HCT116 (cell line): ENCODE measurements around the gene MAML1. TPM values are rescaled to one million over a fixed set of nuclear protein-coding genes. Genes with fewer than 3 reads are reported as not detected.
"Not testable (repeated sequence)": the region's sequence is repeated elsewhere in the genome, so short reads cannot be mapped to it uniquely, and the experiment has no call there.

Experiments used
- ATAC-seq: fragments of 200-7000 bp; cut with Tn5 transposase; 2 replicates; pipeline ENCODE4 v1.9.1; 2020; ENCODE audit warnings: mild to moderate bottlenecking, moderate library complexity
- BruUV-seq: library from RNA; stranded (reverse); fragments of 400-500 nt; replicated peaks from 2 replicates; lab custom pipeline; 2021; lab: Mats Ljungman, UMichigan
- CTCF ChIA-PET: fragments of 300-600 bp; sonication (Branson Sonifier 250); formaldehyde crosslinking; loops from one replicate; lab custom pipeline; 2021; ENCODE audit warnings: antibody characterized with exemption; lab: Charles Lee
- POLR2A ChIA-PET: fragments of 300-600, 350-600 bp; sonication (Branson Sonifier 250); formaldehyde crosslinking; loops from one replicate; lab custom pipeline; 2021; ENCODE audit warnings: antibody characterized with exemption; lab: Charles Lee
- RAD21 ChIA-PET, 2 experiments: fragments of 300-600 bp; sonication (Branson Sonifier 250); formaldehyde crosslinking; loops; one replicate each; lab custom pipeline; 2023; ENCODE audit warnings: low total read pairs in 2 of 2; ENCODE audit not compliant: uncharacterized antibody in 2 of 2, unreplicated experiment in 2 of 2, low non-redundant PET in 1 of 2; lab: Charles Lee
- DNase-seq: peaks from one replicate; pipeline ENCODE4 v3.0.0-alpha.2; 2010; ENCODE audit warnings: low read depth, low spot score
- H2AFZ ChIP-seq: fragments of 200-600 bp; shearing (Covaris generic), sonication (generic); 2 replicates; pipeline ENCODE4 v1.6.1; 2017; ENCODE audit warnings: low read depth, mixed run types, mixed read lengths, antibody characterized with exemption, low read length; ENCODE audit not compliant: poor library complexity, severe bottlenecking
- H3K27ac ChIP-seq: 2 replicates; pipeline ENCODE4 v1.5.1; 2012; ENCODE audit warnings: low read depth, low read length
- H3K27me3 ChIP-seq: fragments of 200-600 bp; sonication (generic); 2 replicates; pipeline ENCODE4 v1.6.1; 2016; ENCODE audit warnings: mixed run types, low read length, mixed read lengths; ENCODE audit not compliant: insufficient read depth
- H3K36me3 ChIP-seq, 2 experiments: fragments of 200-500 bp in 1 of 2; fragments of 200-600 bp in 1 of 2; sonication (Bioruptor generic) in 1 of 2; sonication (generic) in 1 of 2; 2 replicates each; pipeline versions ENCODE4 v1.5.1 to v1.6.1; 2014 to 2016; ENCODE audit warnings: low read length in 2 of 2, inconsistent platforms in 1 of 2, mixed read lengths in 1 of 2, mixed run types in 1 of 2; ENCODE audit not compliant: insufficient read depth in 2 of 2, control insufficient read depth in 1 of 2
- H3K4me1 ChIP-seq, 2 experiments: fragments of 200-600 bp in 1 of 2; sonication (generic) in 1 of 2; 2 replicates each; pipeline versions ENCODE4 v1.5.1 to v1.6.1; 2012 to 2017; ENCODE audit warnings: low read length in 2 of 2, inconsistent platforms in 1 of 2, mild to moderate bottlenecking in 1 of 2, mixed read lengths in 1 of 2, mixed run types in 1 of 2, moderate library complexity in 1 of 2; ENCODE audit not compliant: insufficient read depth in 2 of 2, control insufficient read depth in 1 of 2
- H3K4me2 ChIP-seq: fragments of 200-600 bp; sonication (generic); 2 replicates; pipeline ENCODE4 v1.6.1; 2017; ENCODE audit warnings: mixed run types, low read length, mixed read lengths
- H3K4me3 ChIP-seq, 2 experiments: fragments of 200-600 bp in 1 of 2; sonication (generic) in 1 of 2; replicated peaks in 1 of 2; 2 replicates each; pipeline ENCODE4 v1.5.1; 2011 to 2016; ENCODE audit warnings: low read length in 2 of 2, control low read depth in 1 of 2, low read depth in 1 of 2, mild to moderate bottlenecking in 1 of 2, mixed read lengths in 1 of 2, mixed run types in 1 of 2
- H3K79me2 ChIP-seq: fragments of 200-600 bp; sonication (generic); 2 replicates; pipeline ENCODE4 v1.6.1; 2017; ENCODE audit warnings: mild to moderate bottlenecking, mixed run types, low read length, moderate library complexity, mixed read lengths; ENCODE audit not compliant: insufficient read depth
- H3K9ac ChIP-seq: fragments of 200-600 bp; sonication (generic); 2 replicates; pipeline ENCODE4 v1.6.1; 2016; ENCODE audit warnings: low read length, mixed read lengths
- H3K9me2 ChIP-seq: fragments of 200-600 bp; sonication (generic), shearing (Covaris generic); 2 replicates; pipeline ENCODE4 v1.6.1; 2017; ENCODE audit warnings: mixed run types, mild to moderate bottlenecking, moderate library complexity; ENCODE audit not compliant: insufficient read depth
- H3K9me3 ChIP-seq, 2 experiments: fragments of 200-500 bp in 1 of 2; fragments of 200-600 bp in 1 of 2; sonication (Bioruptor generic) in 1 of 2; sonication (generic) in 1 of 2; 2 replicates each; pipeline ENCODE4 v1.6.1; 2014 to 2017; ENCODE audit warnings: low read length in 2 of 2, mixed read lengths in 2 of 2, inconsistent platforms in 1 of 2, low read depth in 1 of 2, mild to moderate bottlenecking in 1 of 2, mixed run types in 1 of 2, moderate library complexity in 1 of 2; ENCODE audit not compliant: control insufficient read depth in 1 of 2, insufficient read depth in 1 of 2
- H4K20me1 ChIP-seq: fragments of 200-600 bp; sonication (generic), shearing (Covaris generic); 2 replicates; pipeline ENCODE4 v1.6.1; 2017; ENCODE audit warnings: mixed run types, mild to moderate bottlenecking, moderate library complexity; ENCODE audit not compliant: insufficient read depth
- ATF3 ChIP-seq: IDR thresholded peaks from 2 replicates; pipeline ENCODE4 v1.6.1; 2012
- CEBPB ChIP-seq: IDR thresholded peaks from 2 replicates; pipeline ENCODE4 v1.6.1; 2012; ENCODE audit warnings: low read depth
- EGR1 ChIP-seq: IDR thresholded peaks from 2 replicates; pipeline ENCODE4 v1.6.1; 2012; ENCODE audit warnings: low read depth
- EZH2phosphoT487 ChIP-seq: fragments of 200-600 bp; IDR thresholded peaks from 2 replicates; pipeline ENCODE4 v1.6.1; 2018; ENCODE audit warnings: antibody characterized with exemption, borderline replicate concordance
- JUND ChIP-seq: IDR thresholded peaks from 2 replicates; pipeline ENCODE4 v1.6.1; 2012
- MAX ChIP-seq: IDR thresholded peaks from 2 replicates; pipeline ENCODE4 v1.6.1; 2012
- POLR2AphosphoS5 ChIP-seq: IDR thresholded peaks from 2 replicates; pipeline ENCODE4 v1.6.1; 2011; ENCODE audit warnings: mild to moderate bottlenecking, low read depth, low read length, moderate library complexity
- RAD21 ChIP-seq: IDR thresholded peaks from 2 replicates; pipeline ENCODE4 v1.6.1; 2012; ENCODE audit warnings: low read depth, mild to moderate bottlenecking
- ZBTB33 ChIP-seq: IDR thresholded peaks from 2 replicates; pipeline ENCODE4 v1.6.1; 2011; ENCODE audit warnings: mild to moderate bottlenecking, low read length, moderate library complexity; ENCODE audit not compliant: insufficient replicate concordance; ENCODE audit errors: extremely low read depth
- ZNF274 ChIP-seq: fragments of 200-500 bp; sonication (Bioruptor generic); IDR thresholded peaks from 2 replicates; pipeline ENCODE4 v1.6.1; 2014; ENCODE audit warnings: mild to moderate bottlenecking, low read depth, low read length, inconsistent platforms
- intact Hi-C: fragments of 100-400 bp; cut with micrococcal nuclease; formaldehyde crosslinking; loops from 2 replicates; pipeline ENCODE4 v1.10.0; 2022
- total RNA-seq: library from RNA; stranded (reverse); gene quantifications from one replicate; pipeline ENCODE4 v1.2.1, GENCODE V29; 2021; ENCODE audit not compliant: unreplicated experiment

The MAML1 gene
- total RNA-seq, 1 experiment from 2014 or later, result 29.5 TPM

GRCh38 chr5:179786861-179787260, 54.2 kb downstream of the MAML1 start (continued):
- TF ChIP-seq EZH2phosphoT487 (no peak), MAX (no peak)

- DNase-seq (no peak), ATAC-seq (no peak)
- H3K4me3 ChIP-seq, result no peak overlapping the region
- H3K36me3 ChIP-seq, result no peaks in the 10 kb centered on the region
- H3K9me3 ChIP-seq, result no peaks in the 10 kb centered on the region
- ChIA-PET POLR2A (no interaction called here), RAD21 (no interaction called here), CTCF (no interaction called here)
- intact Hi-C loops, result no loop called here
- BruUV-seq, result no TSS peak
- H3K9me2 ChIP-seq, result no peaks in the 10 kb centered on the region
- no peaks in the 10 kb centered on the region; the same call in 1 of the 2 replicates for H4K20me1 ChIP-seq
- H2AFZ ChIP-seq, result no peak overlapping the region
- H3K4me2 ChIP-seq, result no peak overlapping the region
- H3K4me1 ChIP-seq, result no peaks in the 10 kb centered on the region
- no peak overlapping the region for H3K9ac ChIP-seq
- no peaks in the 10 kb centered on the region for H3K27me3 ChIP-seq
- TF ChIP-seq EGR1 (no peak), ZNF274 (no peak), CEBPB (no peak), JUND (no peak), ZBTB33 (no peak), MAX (no peak), ATF3 (no peak), POLR2AphosphoS5 (no peak), RAD21 (no peak)
- no peaks in the 10 kb centered on the region for H3K79me2 ChIP-seq
- no peak overlapping the region for H3K27ac ChIP-seq
Observed at GRCh38 chr5:179788193-179788854, 55.7 kb downstream of the MAML1 start.

- H3K27ac ChIP-seq, H3K4me1 ChIP-seq, DNase-seq, ATAC-seq, BruUV-seq, H3K36me3 ChIP-seq, RAD21 ChIA-PET, H2AFZ ChIP-seq, H3K9ac ChIP-seq, H3K9me2 ChIP-seq, POLR2A ChIA-PET, H3K27me3 ChIP-seq, H4K20me1 ChIP-seq, H3K4me2 ChIP-seq, CTCF ChIA-PET, H3K9me3 ChIP-seq, H3K79me2 ChIP-seq, intact Hi-C loops, H3K4me3 ChIP-seq: not testable (repeated sequence)
Observed at GRCh38 chr5:179789278-179789677, 56.7 kb downstream of the MAML1 start.
